Measurements from ENCODE around the gene SSBP4. TPM values are rescaled to one million over a fixed set of nuclear protein-coding genes. Genes with fewer than 3 reads are reported as not detected.

Gene SSBP4
- total RNA-seq, 1 experiment from 2014 or later: 164 TPM

- Histone ChIP-seq H3K9me3 (ENCODE audit: control insufficient read depth in 1 of 2, insufficient read depth in 1 of 2, low read depth in 1 of 2, low read length in 2 of 2) (no peaks in the 10 kb centered on the region), H3K27ac (ENCODE audit: low read depth, low read length) (peak overlapping the region; percentile 82), H4K20me1 (ENCODE audit: insufficient read depth) (no peaks in the 10 kb centered on the region), H3K4me2 (ENCODE audit: low read length) (peak overlapping the region; percentile 96), H3K36me3 (ENCODE audit: control insufficient read depth in 1 of 2, insufficient read depth in 2 of 2, low read length in 2 of 2) (peaks cover 0 to 6% of the 10 kb centered on the region in 2 experiments; a peak in 2 of 4 replicates), H3K9me2 (ENCODE audit: insufficient read depth) (no peaks in the 10 kb centered on the region), H3K4me3 (replicated peaks in 1 of 2; ENCODE audit: low read depth in 1 of 2, low read length in 2 of 2) (peak overlapping the region; percentile 71 to 91), H3K4me1 (ENCODE audit: control insufficient read depth in 1 of 2, insufficient read depth in 2 of 2, low read length in 2 of 2) (peaks cover 40 to 79% of the 10 kb centered on the region in 2 experiments), H2AFZ (ENCODE audit: low read depth, low read length, poor library complexity, severe bottlenecking) (no peak overlapping the region), H3K27me3 (ENCODE audit: insufficient read depth, low read length) (no peaks in the 10 kb centered on the region), H3K9ac (ENCODE audit: low read length) (peak overlapping the region; percentile 71; the same call in 1 of the 2 replicates), H3K79me2 (ENCODE audit: insufficient read depth, low read length) (peaks cover 16% of the 10 kb centered on the region)
- peak; percentile 73 for ATAC-seq
- ChIA-PET RAD21 (ENCODE audit: low non-redundant PET in 1 of 2, low total read pairs in 2 of 2, uncharacterized antibody in 2 of 2, unreplicated experiment in 2 of 2) (interaction anchor here in 1 of 2 experiments (0.9 kb wide), 1 partner anchor 25 kb away, joined by 4 read pairs; no protein-coding TSS in a partner anchor), CTCF (interaction anchor here (0.7 to 2.6 kb wide), 9 partner anchors 8 to 579 kb away, joined by 3 to 11 read pairs (median 4); partner anchors contain the start of gene SSBP4), POLR2A (interaction anchor here (0.7 to 5.7 kb wide), 16 partner anchors 8 to 112 kb away, joined by 3 to 58 read pairs (median 4); partner anchors contain the start of genes IQCN and JUND)
- no TSS peak for BruUV-seq (replicated peaks)
- DNase-seq (ENCODE audit: low read depth, low spot score): no peak
- intact Hi-C loops (cut with micrococcal nuclease): no loop called here
- TF ChIP-seq CBX3 (IDR thresholded peaks at IDR 0.05; ENCODE audit: low read depth): peak; percentile 84
- TF ChIP-seq SP1 (IDR thresholded peaks at IDR 0.05; ENCODE audit: low read depth): peak; percentile 41; the same call in 1 of the 2 replicates
- no peak for TF ChIP-seq POLR2A (IDR thresholded peaks at IDR 0.05; ENCODE audit: borderline replicate concordance, extremely low read depth, insufficient read depth, insufficient read length)
- TF ChIP-seq SRF (IDR thresholded peaks at IDR 0.05; ENCODE audit: low read depth): no peak
- 0 out of 2 replicates have a peak, but pooled peaks have one; percentile 15 for TF ChIP-seq ZFX (IDR thresholded peaks at IDR 0.05)
- peak; percentile 55 for TF ChIP-seq RAD21 (IDR thresholded peaks at IDR 0.05; ENCODE audit: low read depth)
- TF ChIP-seq POLR2AphosphoS5 (IDR thresholded peaks at IDR 0.05; ENCODE audit: low read depth, low read length): peak; percentile 35
- TF ChIP-seq ATF3 (IDR thresholded peaks at IDR 0.05): no peak
- peak; percentile 93 for TF ChIP-seq MAX (IDR thresholded peaks at IDR 0.05)
- TF ChIP-seq ELF1 (IDR thresholded peaks at IDR 0.05; ENCODE audit: borderline replicate concordance, low read depth): no peak
- no peak for TF ChIP-seq EZH2phosphoT487 (IDR thresholded peaks at IDR 0.05; ENCODE audit: borderline replicate concordance)
- no peak for TF ChIP-seq TCF7L2 (IDR thresholded peaks at IDR 0.05; ENCODE audit: borderline replicate concordance, extremely low read depth, insufficient read depth, insufficient read length)
- TF ChIP-seq SIN3A (IDR thresholded peaks at IDR 0.05; ENCODE audit: low read depth): peak; percentile 38
- TF ChIP-seq EGR1 (IDR thresholded peaks at IDR 0.05; ENCODE audit: low read depth): no peak
- no peak for TF ChIP-seq EZH2 (IDR thresholded peaks at IDR 0.05)
- no peak for TF ChIP-seq REST (IDR thresholded peaks at IDR 0.05; ENCODE audit: low read depth)
- no peak for TF ChIP-seq FOSL1 (IDR thresholded peaks at IDR 0.05; ENCODE audit: low read depth)
- no peak for TF ChIP-seq ZNF274 (IDR thresholded peaks at IDR 0.05; ENCODE audit: low read depth, low read length)
- no peak for TF ChIP-seq CEBPB (IDR thresholded peaks at IDR 0.05; ENCODE audit: low read depth)
- peak; percentile 51; the same call in 1 of the 2 replicates for TF ChIP-seq JUND (IDR thresholded peaks at IDR 0.05)
- TF ChIP-seq CTCF (IDR thresholded peaks at IDR 0.05 in 2 of 3, conservative IDR thresholded peaks at IDR 0.05 in 1 of 3; ENCODE audit: borderline replicate concordance in 1 of 3, insufficient read depth in 1 of 3, low read depth in 2 of 3, low read length in 2 of 3): peak; percentile 53 to 98 (median 88); a peak in 5 of 6 replicates
Observed at GRCh38 chr19:18388100-18388959, 30.9 kb upstream of the SSBP4 start.

All from HCT116 (cell line).